IMR-90 (cell line): ENCODE results near the gene STAT4. TPM values are rescaled to one million over a fixed set of nuclear protein-coding genes. Genes with fewer than 3 reads are reported as not detected.

Experiments used
- ATAC-seq: fragments of 200-7000 bp; cut with Tn5 transposase; 2 replicates; pipeline ENCODE4 v1.9.1; 2020; ENCODE audit warnings: low read depth, mild to moderate bottlenecking, moderate library complexity
- BruUV-seq: library from RNA; stranded (reverse); fragments of 400-500 nt; replicated peaks from 2 replicates; lab custom pipeline; 2021; lab: Mats Ljungman, UMichigan
- CTCF ChIA-PET: fragments of 300-600 bp; formaldehyde crosslinking; extraction: SDS; loops from one replicate; lab custom pipeline; 2021; ENCODE audit warnings: antibody characterized with exemption; lab: Yijun Ruan, JAX
- POLR2A ChIA-PET: fragments of 300-600 bp; sonication (Branson Sonifier 250); formaldehyde crosslinking; loops from one replicate; lab custom pipeline; 2022; ENCODE audit warnings: antibody characterized with exemption; ENCODE audit not compliant: unreplicated experiment; lab: Charles Lee
- DNase-seq: peaks from one replicate; pipeline ENCODE4 v3.0.0; 2013
- H2AFZ ChIP-seq: replicated peaks from 2 replicates; pipeline ENCODE3; 2013; ENCODE audit warnings: low read length, mild to moderate bottlenecking; ENCODE audit not compliant: poor library complexity
- H2AK5ac ChIP-seq: 2 replicates; pipeline ENCODE4 v1.6.1; 2013; ENCODE audit warnings: low read depth, low read length, inconsistent platforms
- H2AK9ac ChIP-seq: replicated peaks from 2 replicates; pipeline ENCODE3; 2013; ENCODE audit warnings: mild to moderate bottlenecking, low read depth, low read length, moderate library complexity; ENCODE audit not compliant: poor library complexity
- H2BK120ac ChIP-seq: 2 replicates; pipeline ENCODE4 v1.6.1; 2013; ENCODE audit warnings: low read depth, low read length, inconsistent platforms
- H2BK15ac ChIP-seq: 3 replicates; pipeline ENCODE4 v1.6.1; 2013; ENCODE audit warnings: low read depth, low read length, inconsistent platforms
- H2BK20ac ChIP-seq: 2 replicates; pipeline ENCODE4 v1.6.1; 2013; ENCODE audit warnings: low read depth, mild to moderate bottlenecking, inconsistent platforms, low read length, moderate library complexity
- H2BK5ac ChIP-seq: 2 replicates; pipeline ENCODE4 v1.6.1; 2013; ENCODE audit warnings: mild to moderate bottlenecking, low read depth, low read length, inconsistent platforms; ENCODE audit not compliant: poor library complexity, severe bottlenecking
- H3K14ac ChIP-seq: replicated peaks from 2 replicates; pipeline ENCODE4 v1.6.1; 2013; ENCODE audit warnings: low read depth, low read length, inconsistent platforms
- H3K18ac ChIP-seq: 2 replicates; pipeline ENCODE4 v1.6.1; 2013; ENCODE audit warnings: low read depth, low read length, control low read depth
- H3K23ac ChIP-seq: 2 replicates; pipeline ENCODE4 v1.6.1; 2013; ENCODE audit warnings: low read depth, low read length, inconsistent platforms
- H3K27ac ChIP-seq: 2 replicates; pipeline ENCODE4 v1.5.1; 2013; ENCODE audit warnings: mild to moderate bottlenecking, control low read depth, low read length; ENCODE audit not compliant: insufficient read depth
- H3K27me3 ChIP-seq: 2 replicates; pipeline ENCODE4 v1.6.1; 2013; ENCODE audit warnings: low read length; ENCODE audit not compliant: control insufficient read depth, insufficient read depth
- H3K36me3 ChIP-seq: 2 replicates; pipeline ENCODE4 v1.6.1; 2013; ENCODE audit warnings: low read length, mixed read lengths; ENCODE audit not compliant: control insufficient read depth, insufficient read depth
- H3K4ac ChIP-seq: 2 replicates; pipeline ENCODE4 v1.6.1; 2013; ENCODE audit warnings: low read depth, low read length, inconsistent platforms
- H3K4me1 ChIP-seq: 2 replicates; pipeline ENCODE4 v1.6.1; 2013; ENCODE audit warnings: low read length, mixed read lengths; ENCODE audit not compliant: control insufficient read depth, insufficient read depth
- H3K4me2 ChIP-seq: 2 replicates; pipeline ENCODE4 v1.6.1; 2013; ENCODE audit warnings: low read depth, mild to moderate bottlenecking, control low read depth, low read length, moderate library complexity
- H3K4me3 ChIP-seq: 2 replicates; pipeline ENCODE4 v1.5.1; 2013; ENCODE audit warnings: low read depth, mild to moderate bottlenecking, control low read depth, low read length, moderate library complexity; ENCODE audit not compliant: insufficient read depth
- H3K56ac ChIP-seq: 2 replicates; pipeline ENCODE4 v1.6.1; 2013; ENCODE audit warnings: low read length, inconsistent platforms; ENCODE audit not compliant: insufficient read depth; ENCODE audit errors: extremely low read depth
- H3K79me1 ChIP-seq, 2 experiments: 2 replicates each; pipeline ENCODE4 v1.6.1; 2013; ENCODE audit warnings: low read length in 2 of 2, inconsistent platforms in 1 of 2, low read depth in 1 of 2
- H3K9ac ChIP-seq: 2 replicates; pipeline ENCODE4 v1.6.1; 2013; ENCODE audit warnings: low read depth, low read length, control low read depth
- H3K9me1 ChIP-seq: 2 replicates; pipeline ENCODE4 v1.6.1; 2013; ENCODE audit warnings: low read length, inconsistent platforms; ENCODE audit not compliant: insufficient read depth
- H3K9me3 ChIP-seq: 2 replicates; pipeline ENCODE4 v1.6.1; 2013; ENCODE audit warnings: low read length; ENCODE audit not compliant: control insufficient read depth, insufficient read depth
- H4K20me1 ChIP-seq: 2 replicates; pipeline ENCODE4 v1.6.1; 2013; ENCODE audit warnings: low read length, inconsistent platforms; ENCODE audit not compliant: insufficient read depth
- H4K5ac ChIP-seq: 2 replicates; pipeline ENCODE4 v1.6.1; 2013; ENCODE audit warnings: mild to moderate bottlenecking, low read depth, low read length, control low read depth
- H4K8ac ChIP-seq, 2 experiments: 2 replicates each; pipeline ENCODE4 v1.6.1; 2013; ENCODE audit warnings: low read depth in 2 of 2, low read length in 2 of 2, control low read depth in 1 of 2, inconsistent platforms in 1 of 2
- H4K91ac ChIP-seq: 2 replicates; pipeline ENCODE4 v1.6.1; 2013; ENCODE audit warnings: low read depth, low read length, inconsistent platforms; ENCODE audit not compliant: insufficient read depth
- BHLHE40 ChIP-seq: fragments of 150-350 bp; IDR thresholded peaks from 2 replicates; pipeline ENCODE4 v1.6.1; 2016; ENCODE audit warnings: mild to moderate bottlenecking, low read depth, low read length
- CEBPB ChIP-seq: IDR thresholded peaks from 2 replicates; pipeline ENCODE4 v1.6.1; 2012; ENCODE audit warnings: low read depth, low read length, improper control_type of control experiment
- CHD1 ChIP-seq: IDR thresholded peaks from 2 replicates; pipeline ENCODE4 v1.6.1; 2012; ENCODE audit warnings: low read depth, low read length, improper control_type of control experiment
- FOS ChIP-seq: fragments of 150-350 bp; IDR thresholded peaks from 2 replicates; pipeline ENCODE4 v1.6.1; 2016; ENCODE audit warnings: low read depth, low read length
- MAFK ChIP-seq: IDR thresholded peaks from 2 replicates; pipeline ENCODE4 v1.6.1; 2012; ENCODE audit warnings: low read depth, low read length, improper control_type of control experiment
- MAZ ChIP-seq: IDR thresholded peaks from 2 replicates; pipeline ENCODE4 v1.6.1; 2012; ENCODE audit warnings: low read depth, mild to moderate bottlenecking, low read length, improper control_type of control experiment, moderate library complexity, borderline replicate concordance
- MXI1 ChIP-seq: IDR thresholded peaks from 2 replicates; pipeline ENCODE4 v1.6.1; 2012; ENCODE audit warnings: low read depth, mild to moderate bottlenecking, low read length, moderate library complexity, borderline replicate concordance
- POLR2A ChIP-seq: IDR thresholded peaks from 2 replicates; pipeline ENCODE4 v1.6.1; 2012; ENCODE audit warnings: mild to moderate bottlenecking, low read depth, low read length
- RAD21 ChIP-seq: IDR thresholded peaks from 2 replicates; pipeline ENCODE4 v1.6.1; 2012; ENCODE audit warnings: low read length, improper control_type of control experiment
- RCOR1 ChIP-seq: IDR thresholded peaks from 2 replicates; pipeline ENCODE4 v1.6.1; 2012; ENCODE audit warnings: mild to moderate bottlenecking, low read length, improper control_type of control experiment; ENCODE audit not compliant: insufficient replicate concordance
- SMC3 ChIP-seq: fragments of 150-350 bp; IDR thresholded peaks from 2 replicates; pipeline ENCODE4 v1.6.1; 2016; ENCODE audit warnings: low read depth, mild to moderate bottlenecking, antibody characterized with exemption, low read length, moderate library complexity
- WGBS, 2 experiments: methylation state at CpG; one replicate each; pipeline versions ENCODE4 v1.1.5 to v1.1.7; 2013; ENCODE audit warnings: missing lambda C conversion rate in 2 of 2; ENCODE audit not compliant: insufficient read length in 1 of 2; ENCODE audit errors: extremely low coverage in 2 of 2; 5-methylcytosine and 5-hydroxymethylcytosine counted together
- dilution Hi-C: fragments of 300-500 bp; cut with HindIII; formaldehyde crosslinking; loops from one replicate; pipeline ENCODE4 v1.14.3; 2018; ENCODE audit warnings: low sequenced_read_pairs; ENCODE audit not compliant: unreplicated experiment
- in situ Hi-C: fragments of 300-500 bp; cut with MboI; formaldehyde crosslinking; loops from 3 replicates; pipeline ENCODE4 v1.14.3; 2019; ENCODE audit warnings: low sequenced_read_pairs, inconsistent platforms, mixed read lengths
- intact Hi-C: fragments of 100-400 bp; cut with micrococcal nuclease; formaldehyde crosslinking; loops from 2 replicates; pipeline ENCODE4 v1.10.0; 2022
- polyA plus RNA-seq, 3 experiments: library from polyadenylated mRNA; depleted of rRNA; stranded (reverse); fragments of >200 nt; gene quantifications; 2 replicates each; pipeline ENCODE4 v1.2.3, GENCODE V29; 2012; ENCODE audit warnings: low replicate concordance in 1 of 3
- total RNA-seq: library from RNA; depleted of rRNA; stranded (reverse); fragments of >200 nt; gene quantifications from 2 replicates; pipeline ENCODE4 v1.2.3, GENCODE V29; 2012
- TF ChIP-seq, protein P1 (sequence below): conservative IDR thresholded peaks from 2 replicates; pipeline ENCODE4 v1.5.1; 2012; ENCODE audit warnings: mild to moderate bottlenecking, low read depth, low read length, improper control_type of control experiment

Gene STAT4
- total and polyA plus RNA-seq, 2 of the 4 experiments (the other 2 are of a cell fraction): 0.36 to 0.48 TPM

DNA sequence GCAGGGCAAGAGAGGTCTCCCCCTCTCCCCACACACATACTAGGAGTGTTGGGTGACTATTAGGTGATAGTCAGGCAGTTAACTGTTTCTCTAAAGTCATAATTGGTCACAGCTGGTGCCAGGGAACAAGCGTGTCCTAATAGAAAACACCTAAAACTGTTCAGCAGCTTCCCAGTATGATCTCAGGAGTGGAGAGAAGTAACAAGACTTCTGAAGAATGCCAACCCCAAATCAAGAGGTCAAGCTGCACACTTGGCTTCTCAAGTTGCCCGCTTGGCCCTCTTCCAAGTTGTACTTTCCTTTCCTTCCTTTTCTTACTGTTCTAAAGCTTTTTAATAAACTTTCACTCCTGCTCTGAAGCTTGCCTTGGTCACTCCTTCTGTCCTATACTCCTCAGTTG is 114.4 kb downstream of the STAT4 start:
- ATAC-seq (no peak), DNase-seq (no peak)
- Histone ChIP-seq H3K9me3 (no peaks in the 10 kb centered on the region), H3K36me3 (no peaks in the 10 kb centered on the region), H2BK5ac (no peak overlapping the region), H3K4me2 (no peak overlapping the region), H3K27me3 (no peaks in the 10 kb centered on the region), H2BK20ac (peak overlapping the region; percentile 48; the same call in 1 of the 2 replicates), H3K27ac (no peak overlapping the region), H3K79me1 (no peaks in the 10 kb centered on the region), H2AK5ac (no peak overlapping the region), H4K5ac (no peak overlapping the region), H3K23ac (no peak overlapping the region), H2AFZ (no peak overlapping the region), H3K4me1 (peaks cover 14% of the 10 kb centered on the region), H3K4me3 (no peak overlapping the region), H3K4ac (no peak overlapping the region; the same call in 1 of the 2 replicates), H2BK15ac (peak overlapping the region; percentile 14; the same call in 2 of the 3 replicates), H3K14ac (no peak overlapping the region), H4K91ac (peak overlapping the region; percentile 29), H3K9ac (no peak overlapping the region), H4K20me1 (no peaks in the 10 kb centered on the region), H2AK9ac (no peak overlapping the region), H3K9me1 (peaks cover 9% of the 10 kb centered on the region), H4K8ac (no peak overlapping the region), H3K18ac (no peak overlapping the region), H2BK120ac (no peak overlapping the region), H3K56ac (no peak overlapping the region)
- ChIA-PET CTCF (no interaction called here), POLR2A (no interaction called here)
- in situ Hi-C loops: no loop called here
- TF ChIP-seq CHD1: no peak
- TF ChIP-seq RCOR1: no peak
- no peak for TF ChIP-seq MXI1
- no peak for TF ChIP-seq BHLHE40
- TF ChIP-seq SMC3: no peak
- TF ChIP-seq MAZ: no peak
- TF ChIP-seq CEBPB: no peak
- no peak for TF ChIP-seq MAFK
- TF ChIP-seq FOS: no peak
- TF ChIP-seq, protein P1, sequence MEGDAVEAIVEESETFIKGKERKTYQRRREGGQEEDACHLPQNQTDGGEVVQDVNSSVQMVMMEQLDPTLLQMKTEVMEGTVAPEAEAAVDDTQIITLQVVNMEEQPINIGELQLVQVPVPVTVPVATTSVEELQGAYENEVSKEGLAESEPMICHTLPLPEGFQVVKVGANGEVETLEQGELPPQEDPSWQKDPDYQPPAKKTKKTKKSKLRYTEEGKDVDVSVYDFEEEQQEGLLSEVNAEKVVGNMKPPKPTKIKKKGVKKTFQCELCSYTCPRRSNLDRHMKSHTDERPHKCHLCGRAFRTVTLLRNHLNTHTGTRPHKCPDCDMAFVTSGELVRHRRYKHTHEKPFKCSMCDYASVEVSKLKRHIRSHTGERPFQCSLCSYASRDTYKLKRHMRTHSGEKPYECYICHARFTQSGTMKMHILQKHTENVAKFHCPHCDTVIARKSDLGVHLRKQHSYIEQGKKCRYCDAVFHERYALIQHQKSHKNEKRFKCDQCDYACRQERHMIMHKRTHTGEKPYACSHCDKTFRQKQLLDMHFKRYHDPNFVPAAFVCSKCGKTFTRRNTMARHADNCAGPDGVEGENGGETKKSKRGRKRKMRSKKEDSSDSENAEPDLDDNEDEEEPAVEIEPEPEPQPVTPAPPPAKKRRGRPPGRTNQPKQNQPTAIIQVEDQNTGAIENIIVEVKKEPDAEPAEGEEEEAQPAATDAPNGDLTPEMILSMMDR: no peak
- TF ChIP-seq POLR2A: no peak
- TF ChIP-seq RAD21: no peak
- intact Hi-C loops: no loop called here
- BruUV-seq: no TSS peak
- no CpG with 5 or more reads among the region's 2 CpGs for WGBS, 2 experiments
- dilution Hi-C loops: no loop called here
